ENCODE measurements around the gene TRIM45.

TRIM45 gene

GRCh38 chr1:117067533-117068370 lies 53.8 kb downstream of the TRIM45 start (continued):
- TF ChIP-seq, protein P1, sequence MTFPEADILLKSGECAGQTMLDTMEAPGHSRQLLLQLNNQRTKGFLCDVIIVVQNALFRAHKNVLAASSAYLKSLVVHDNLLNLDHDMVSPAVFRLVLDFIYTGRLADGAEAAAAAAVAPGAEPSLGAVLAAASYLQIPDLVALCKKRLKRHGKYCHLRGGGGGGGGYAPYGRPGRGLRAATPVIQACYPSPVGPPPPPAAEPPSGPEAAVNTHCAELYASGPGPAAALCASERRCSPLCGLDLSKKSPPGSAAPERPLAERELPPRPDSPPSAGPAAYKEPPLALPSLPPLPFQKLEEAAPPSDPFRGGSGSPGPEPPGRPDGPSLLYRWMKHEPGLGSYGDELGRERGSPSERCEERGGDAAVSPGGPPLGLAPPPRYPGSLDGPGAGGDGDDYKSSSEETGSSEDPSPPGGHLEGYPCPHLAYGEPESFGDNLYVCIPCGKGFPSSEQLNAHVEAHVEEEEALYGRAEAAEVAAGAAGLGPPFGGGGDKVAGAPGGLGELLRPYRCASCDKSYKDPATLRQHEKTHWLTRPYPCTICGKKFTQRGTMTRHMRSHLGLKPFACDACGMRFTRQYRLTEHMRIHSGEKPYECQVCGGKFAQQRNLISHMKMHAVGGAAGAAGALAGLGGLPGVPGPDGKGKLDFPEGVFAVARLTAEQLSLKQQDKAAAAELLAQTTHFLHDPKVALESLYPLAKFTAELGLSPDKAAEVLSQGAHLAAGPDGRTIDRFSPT (tag by site-specific recombination; IDR thresholded peaks at IDR 0.05), result no peak
- no peak for TF ChIP-seq ZNF580 (tag by site-specific recombination; IDR thresholded peaks at IDR 0.05)
- peak; percentile 81 for TF ChIP-seq ZNF654 (tag by site-specific recombination; IDR thresholded peaks at IDR 0.05; ENCODE audit: low read depth)
- no peak for TF ChIP-seq ZNF830 (tag by site-specific recombination; IDR thresholded peaks at IDR 0.05; ENCODE audit: low read depth)
- TF ChIP-seq KLF8 (tag by site-specific recombination; IDR thresholded peaks at IDR 0.05), result no peak
- no peak for TF ChIP-seq ZNF335 (tag by site-specific recombination; conservative IDR thresholded peaks at IDR 0.05)
- no peak for TF ChIP-seq ZSCAN30 (tag by site-specific recombination; IDR thresholded peaks at IDR 0.05)
- peak; percentile 72 for TF ChIP-seq CTCF (tag by site-specific recombination; IDR thresholded peaks at IDR 0.05)
- no peak for TF ChIP-seq ZNF274 (IDR thresholded peaks at IDR 0.05; ENCODE audit: low read length)
- TF ChIP-seq ZNF274 (tag by site-specific recombination; IDR thresholded peaks at IDR 0.05; ENCODE audit: borderline replicate concordance), result no peak
- TF ChIP-seq ZNF510 (tag by site-specific recombination; IDR thresholded peaks at IDR 0.05; ENCODE audit: insufficient replicate concordance), result no peak
- TF ChIP-seq ZSCAN4 (tag by site-specific recombination; IDR thresholded peaks at IDR 0.05), result no peak
- no peak for TF ChIP-seq ZNF561 (tag by site-specific recombination; IDR thresholded peaks at IDR 0.05; ENCODE audit: borderline replicate concordance)

DNA sequence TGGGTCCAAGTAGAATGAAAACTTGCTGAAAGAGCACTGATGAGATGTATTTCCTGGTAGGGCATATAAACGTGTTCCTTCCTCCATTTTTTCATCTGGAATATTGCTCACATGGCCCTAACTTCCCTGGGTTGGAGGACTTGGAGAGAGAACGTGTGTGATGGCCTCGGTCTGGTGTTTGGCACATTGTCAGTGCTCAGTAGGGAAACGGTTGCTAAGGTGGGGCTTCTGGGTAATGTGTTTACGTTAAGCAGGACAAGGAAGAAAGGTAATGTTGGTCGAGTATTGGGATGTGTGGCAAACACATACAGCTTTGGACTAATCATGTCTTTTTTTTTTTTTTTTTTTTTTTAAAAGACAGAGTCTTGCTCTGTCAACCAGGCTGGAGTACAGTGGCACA lies 55.2 kb downstream of the TRIM45 start:
- Histone ChIP-seq H3K36me3 (ENCODE audit: control insufficient read depth in 2 of 2, insufficient read depth in 1 of 2, low read length in 2 of 2) (peaks cover 20 to 33% of the 10 kb centered on the region in 2 experiments; a peak in 2 of 3 replicates), H3K4me3 (ENCODE audit: low read depth, low read length) (no peak overlapping the region), H3K4me1 (ENCODE audit: control insufficient read depth, insufficient read depth, low read length) (no peaks in the 10 kb centered on the region), H3K27ac (ENCODE audit: extremely low read depth, low read depth, low read length) (no peak overlapping the region), H3K9me3 (ENCODE audit: control insufficient read depth, insufficient read depth, low read depth, low read length) (no peaks in the 10 kb centered on the region)
- ChIA-PET POLR2A (interaction anchor here (0.7 kb wide), 1 partner anchor 470 kb away, joined by 4 read pairs; no protein-coding TSS in a partner anchor), CTCF (interaction anchor here (0.7 to 7.5 kb wide), 6 partner anchors 10 to 440 kb away, joined by 3 to 101 read pairs (median 6); no protein-coding TSS in a partner anchor)
- TF ChIP-seq ZNF639 (tag by site-specific recombination; IDR thresholded peaks at IDR 0.05) (no peak), ZNF701 (tag by site-specific recombination; IDR thresholded peaks at IDR 0.05) (no peak), ZNF596 (tag by site-specific recombination; IDR thresholded peaks at IDR 0.05) (no peak), ZEB2 (tag by site-specific recombination; IDR thresholded peaks at IDR 0.05) (no peak), ZNF426 (tag by site-specific recombination; IDR thresholded peaks at IDR 0.05) (no peak), ZNF112 (tag by site-specific recombination; IDR thresholded peaks at IDR 0.05) (no peak), ZFHX2 (tag by site-specific recombination; conservative IDR thresholded peaks at IDR 0.05) (no peak), KLF16 (tag by site-specific recombination; IDR thresholded peaks at IDR 0.05) (no peak), KLF9 (tag by site-specific recombination; IDR thresholded peaks at IDR 0.05; ENCODE audit: low read depth) (no peak), ZBTB7A (tag by site-specific recombination; IDR thresholded peaks at IDR 0.05; ENCODE audit: low read depth) (no peak), ZNF391 (tag by site-specific recombination; IDR thresholded peaks at IDR 0.05; ENCODE audit: borderline replicate concordance, low read depth) (no peak), IKZF3 (tag by site-specific recombination; IDR thresholded peaks at IDR 0.05) (no peak), ZNF510 (tag by site-specific recombination; IDR thresholded peaks at IDR 0.05; ENCODE audit: insufficient replicate concordance) (no peak)
- TF ChIP-seq, protein P2, sequence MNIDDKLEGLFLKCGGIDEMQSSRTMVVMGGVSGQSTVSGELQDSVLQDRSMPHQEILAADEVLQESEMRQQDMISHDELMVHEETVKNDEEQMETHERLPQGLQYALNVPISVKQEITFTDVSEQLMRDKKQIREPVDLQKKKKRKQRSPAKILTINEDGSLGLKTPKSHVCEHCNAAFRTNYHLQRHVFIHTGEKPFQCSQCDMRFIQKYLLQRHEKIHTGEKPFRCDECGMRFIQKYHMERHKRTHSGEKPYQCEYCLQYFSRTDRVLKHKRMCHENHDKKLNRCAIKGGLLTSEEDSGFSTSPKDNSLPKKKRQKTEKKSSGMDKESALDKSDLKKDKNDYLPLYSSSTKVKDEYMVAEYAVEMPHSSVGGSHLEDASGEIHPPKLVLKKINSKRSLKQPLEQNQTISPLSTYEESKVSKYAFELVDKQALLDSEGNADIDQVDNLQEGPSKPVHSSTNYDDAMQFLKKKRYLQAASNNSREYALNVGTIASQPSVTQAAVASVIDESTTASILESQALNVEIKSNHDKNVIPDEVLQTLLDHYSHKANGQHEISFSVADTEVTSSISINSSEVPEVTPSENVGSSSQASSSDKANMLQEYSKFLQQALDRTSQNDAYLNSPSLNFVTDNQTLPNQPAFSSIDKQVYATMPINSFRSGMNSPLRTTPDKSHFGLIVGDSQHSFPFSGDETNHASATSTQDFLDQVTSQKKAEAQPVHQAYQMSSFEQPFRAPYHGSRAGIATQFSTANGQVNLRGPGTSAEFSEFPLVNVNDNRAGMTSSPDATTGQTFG (tag by site-specific recombination; IDR thresholded peaks at IDR 0.05; ENCODE audit: borderline replicate concordance), result no peak
